Liver (tissue), 9 donors: ENCODE data around the gene HELZ2. TPM values are rescaled to one million over a fixed set of nuclear protein-coding genes. Genes with fewer than 3 reads are reported as not detected.

ENCODE experiments used
- DNase-seq: peaks from one replicate; pipeline ENCODE4 v3.0.0-alpha.2; 2017; ENCODE audit warnings: low spot score
- H3K27ac ChIP-seq, 2 donors: one replicate each; pipeline ENCODE4 v1.7.0; 2013; ENCODE audit warnings: inconsistent platforms in 2 of 2, low read length in 2 of 2, control low read depth in 1 of 2, low read depth in 1 of 2, mild to moderate bottlenecking in 1 of 2
- H3K27me3 ChIP-seq, 4 donors: one replicate each; pipeline versions ENCODE4 v1.6.1 to v1.7.0; 2013; ENCODE audit warnings: low read length in 3 of 4, inconsistent platforms in 1 of 4, mild to moderate bottlenecking in 1 of 4, moderate library complexity in 1 of 4; ENCODE audit not compliant: control insufficient read depth in 4 of 4, insufficient read depth in 4 of 4
- H3K36me3 ChIP-seq, 4 donors: one replicate each; pipeline versions ENCODE4 v1.6.1 to v1.7.0; 2013; ENCODE audit warnings: low read length in 3 of 4, mild to moderate bottlenecking in 3 of 4, low read depth in 1 of 4, moderate library complexity in 1 of 4; ENCODE audit not compliant: control insufficient read depth in 4 of 4, insufficient read depth in 3 of 4
- H3K4me1 ChIP-seq, 4 donors: one replicate each; pipeline versions ENCODE4 v1.6.1 to v1.7.0; 2013; ENCODE audit warnings: low read length in 3 of 4, mild to moderate bottlenecking in 3 of 4, moderate library complexity in 1 of 4; ENCODE audit not compliant: control insufficient read depth in 4 of 4, insufficient read depth in 4 of 4
- H3K4me3 ChIP-seq, 3 donors: one replicate each; pipeline versions ENCODE4 v1.6.1 to v1.7.0; 2013; ENCODE audit warnings: low read length in 3 of 3, control low read depth in 1 of 3, low read depth in 1 of 3, mild to moderate bottlenecking in 1 of 3
- H3K9ac ChIP-seq, 2 donors: one replicate each; pipeline ENCODE4 v1.7.0; 2013; ENCODE audit warnings: low read length in 2 of 2, mild to moderate bottlenecking in 2 of 2, moderate library complexity in 2 of 2, control low read depth in 1 of 2, low read depth in 1 of 2
- H3K9me3 ChIP-seq, 4 donors: one replicate each; pipeline versions ENCODE4 v1.6.1 to v1.7.0; 2013; ENCODE audit warnings: low read length in 3 of 4; ENCODE audit not compliant: control insufficient read depth in 4 of 4
- EGR1 ChIP-seq, 2 donors: IDR thresholded peaks; 2 replicates each; pipeline ENCODE4 v1.6.1; 2016 to 2018; ENCODE audit warnings: antibody characterized with exemption in 2 of 2, low read depth in 2 of 2
- FOXA1 ChIP-seq: IDR thresholded peaks from 2 replicates; pipeline ENCODE4 v1.6.1; 2016; ENCODE audit warnings: antibody characterized with exemption
- GABPA ChIP-seq, 2 donors: IDR thresholded peaks in 1 of 2; conservative IDR thresholded peaks in 1 of 2; 2 replicates each; pipeline ENCODE4 v1.6.1; 2016; ENCODE audit warnings: antibody characterized with exemption in 2 of 2, mild to moderate bottlenecking in 1 of 2, moderate library complexity in 1 of 2
- HNF4A ChIP-seq, 2 donors: conservative IDR thresholded peaks; 2 replicates each; pipeline ENCODE4 v1.6.1; 2016; ENCODE audit warnings: antibody characterized with exemption in 2 of 2, mild to moderate bottlenecking in 2 of 2
- HNF4G ChIP-seq: IDR thresholded peaks from 2 replicates; pipeline ENCODE4 v1.6.1; 2016; ENCODE audit warnings: antibody characterized with exemption
- JUND ChIP-seq, 2 donors: IDR thresholded peaks; 2 replicates each; pipeline ENCODE4 v1.6.1; 2016; ENCODE audit warnings: antibody characterized with exemption in 2 of 2
- NR2F2 ChIP-seq: IDR thresholded peaks from 2 replicates; pipeline ENCODE4 v1.6.1; 2016; ENCODE audit warnings: antibody characterized with exemption
- RAD21 ChIP-seq, 2 donors: IDR thresholded peaks; 2 replicates each; pipeline ENCODE4 v1.6.1; 2016; ENCODE audit warnings: antibody characterized with exemption in 2 of 2, mild to moderate bottlenecking in 2 of 2
- RXRA ChIP-seq, 2 donors: IDR thresholded peaks; 2 replicates each; pipeline ENCODE4 v1.6.1; 2017 to 2018; ENCODE audit warnings: antibody characterized with exemption in 2 of 2, mild to moderate bottlenecking in 1 of 2
- SP1 ChIP-seq: IDR thresholded peaks from 2 replicates; pipeline ENCODE4 v1.6.1; 2018; ENCODE audit warnings: antibody characterized with exemption, mild to moderate bottlenecking
- TAF1 ChIP-seq: conservative IDR thresholded peaks from 2 replicates; pipeline ENCODE4 v1.6.1; 2016; ENCODE audit warnings: antibody characterized with exemption, mild to moderate bottlenecking
- WGBS: extraction: QIAGEN DNeasy Blood & Tissue Kit; methylation state at CpG from one replicate; pipeline ENCODE4 v1.1.7; 2013; 5-methylcytosine and 5-hydroxymethylcytosine counted together
- polyA plus RNA-seq, 2 donors: library from polyadenylated mRNA; stranded (reverse) in 1 of 2; unstranded in 1 of 2; fragments of 200-250 nt in 1 of 2; fragments of >200 nt in 1 of 2; fragmentation: Nextera tagmentation in 1 of 2; extraction: Ambion mirVana in 1 of 2; gene quantifications; one replicate each; pipeline versions ENCODE4 v1.2.1 to v1.2.3, GENCODE V29; 2013 to 2015
- total RNA-seq, 2 donors: library from RNA; depleted of rRNA; stranded (reverse); fragments of >200 nt; gene quantifications; one replicate each; pipeline ENCODE4 v1.2.3, GENCODE V29; 2014
- TF ChIP-seq, protein P1 (sequence below): IDR thresholded peaks from 2 replicates; pipeline ENCODE4 v1.6.1; 2016; ENCODE audit warnings: antibody characterized with exemption
- TF ChIP-seq, protein P2 (sequence below): IDR thresholded peaks from 2 replicates; pipeline ENCODE4 v1.6.1; 2016; ENCODE audit warnings: antibody characterized with exemption
- TF ChIP-seq, protein P3 (sequence below): fragments of 150-350 bp; IDR thresholded peaks from 2 replicates; pipeline ENCODE4 v1.5.1; 2017; ENCODE audit warnings: improper control_type of control experiment, low read depth, low read length; ENCODE audit not compliant: missing input control
- TF ChIP-seq, protein P4 (sequence below): IDR thresholded peaks from 2 replicates; pipeline ENCODE4 v1.6.1; 2016; ENCODE audit warnings: antibody characterized with exemption
- TF ChIP-seq, protein P5 (sequence below): IDR thresholded peaks from 2 replicates; pipeline ENCODE4 v1.6.1; 2016; ENCODE audit warnings: antibody characterized with exemption, mild to moderate bottlenecking
- donor health status: healthy.
- donor health status: healthy.
- donor health status: healthy.
- donor health status: healthy.
- donor health status: healthy.

Gene HELZ2
- total and polyA plus RNA-seq, 4 donors = 3.7 to 26.6 (median 15.5) TPM

DNA sequence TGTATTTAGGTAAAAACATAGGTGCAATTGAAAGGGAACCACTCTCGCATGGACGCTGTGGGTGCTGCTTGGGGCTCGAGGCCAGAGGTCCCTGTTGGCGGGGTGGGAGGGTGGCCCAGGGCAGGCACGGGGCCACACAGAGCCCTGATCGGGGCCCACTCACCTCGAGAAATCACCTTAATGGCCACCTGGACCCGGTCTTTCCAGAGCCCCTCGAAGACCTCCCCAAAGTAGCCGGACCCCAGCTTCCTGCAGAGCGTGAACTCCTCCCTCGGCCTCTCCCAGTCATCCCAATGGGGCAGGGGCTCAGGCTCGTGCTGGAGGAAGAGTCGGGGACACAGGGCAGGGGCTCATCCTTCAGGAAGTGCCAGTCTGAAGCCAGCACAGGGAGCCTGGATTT, 40.7 kb downstream of the HELZ2 start:
- no peak for DNase-seq
- Histone ChIP-seq H3K4me3 (no peak overlapping the region), H3K9me3 (no peaks in the 10 kb centered on the region), H3K27me3 (no peaks in the 10 kb centered on the region), H3K27ac (no peak overlapping the region), H3K36me3 (no peaks in the 10 kb centered on the region), H3K4me1 (peaks cover 10 to 28% (median 21%) of the 10 kb centered on the region in 4 donors), H3K9ac (no peak overlapping the region)
- 89% methylated on average over 14 of the region's 14 CpGs for WGBS
- TF ChIP-seq HNF4G (no peak), JUND (IDR thresholded peaks at IDR 0.05) (no peak), NR2F2 (no peak), RXRA (IDR thresholded peaks at IDR 0.05) (no peak), GABPA (IDR thresholded peaks at IDR 0.05 in 1 of 2, conservative IDR thresholded peaks at IDR 0.05 in 1 of 2) (no peak), RAD21 (IDR thresholded peaks at IDR 0.05) (no peak)

DNA sequence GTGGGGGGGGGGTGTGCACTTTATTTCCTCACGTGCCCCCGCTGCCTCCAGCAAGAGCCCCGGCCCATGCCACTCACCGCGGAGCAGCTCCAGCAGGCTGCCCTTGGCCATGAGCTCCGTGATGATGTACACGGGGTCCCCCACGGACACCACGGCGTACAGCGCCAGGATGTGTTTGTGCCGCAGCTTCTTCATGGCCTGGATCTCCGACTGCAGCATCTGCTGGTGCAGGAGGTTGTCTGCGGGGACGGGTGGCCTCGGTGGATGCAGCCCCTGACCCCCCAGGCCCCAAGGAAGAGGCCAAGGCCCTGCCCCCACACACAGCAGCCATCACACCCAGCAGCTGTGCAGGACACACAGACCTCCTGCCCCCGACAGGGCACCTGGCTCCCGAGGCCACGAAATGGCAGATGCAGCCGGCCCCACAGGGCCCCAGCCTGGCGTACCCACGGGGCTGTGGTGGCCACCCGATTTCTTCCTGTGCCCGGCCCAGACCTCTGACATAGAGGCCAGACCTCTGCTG, 41.5 kb downstream of the HELZ2 start:
- Histone ChIP-seq H3K9ac (no peak overlapping the region), H3K4me3 (no peak overlapping the region), H3K36me3 (no peaks in the 10 kb centered on the region), H3K27me3 (no peaks in the 10 kb centered on the region), H3K27ac (no peak overlapping the region), H3K4me1 (peaks cover 10 to 25% (median 18%) of the 10 kb centered on the region in 4 donors), H3K9me3 (no peaks in the 10 kb centered on the region)
- TF ChIP-seq FOXA1 (no peak), SP1 (no peak), HNF4G (no peak), RAD21 (IDR thresholded peaks at IDR 0.05) (no peak), EGR1 (IDR thresholded peaks at IDR 0.05; ENCODE audit: low read depth in 2 of 2) (no peak), HNF4A (conservative IDR thresholded peaks at IDR 0.05) (no peak), GABPA (IDR thresholded peaks at IDR 0.05 in 1 of 2, conservative IDR thresholded peaks at IDR 0.05 in 1 of 2) (no peak)
- TF ChIP-seq, protein P1, sequence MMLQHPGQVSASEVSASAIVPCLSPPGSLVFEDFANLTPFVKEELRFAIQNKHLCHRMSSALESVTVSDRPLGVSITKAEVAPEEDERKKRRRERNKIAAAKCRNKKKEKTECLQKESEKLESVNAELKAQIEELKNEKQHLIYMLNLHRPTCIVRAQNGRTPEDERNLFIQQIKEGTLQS = no peak
- TF ChIP-seq, protein P2, sequence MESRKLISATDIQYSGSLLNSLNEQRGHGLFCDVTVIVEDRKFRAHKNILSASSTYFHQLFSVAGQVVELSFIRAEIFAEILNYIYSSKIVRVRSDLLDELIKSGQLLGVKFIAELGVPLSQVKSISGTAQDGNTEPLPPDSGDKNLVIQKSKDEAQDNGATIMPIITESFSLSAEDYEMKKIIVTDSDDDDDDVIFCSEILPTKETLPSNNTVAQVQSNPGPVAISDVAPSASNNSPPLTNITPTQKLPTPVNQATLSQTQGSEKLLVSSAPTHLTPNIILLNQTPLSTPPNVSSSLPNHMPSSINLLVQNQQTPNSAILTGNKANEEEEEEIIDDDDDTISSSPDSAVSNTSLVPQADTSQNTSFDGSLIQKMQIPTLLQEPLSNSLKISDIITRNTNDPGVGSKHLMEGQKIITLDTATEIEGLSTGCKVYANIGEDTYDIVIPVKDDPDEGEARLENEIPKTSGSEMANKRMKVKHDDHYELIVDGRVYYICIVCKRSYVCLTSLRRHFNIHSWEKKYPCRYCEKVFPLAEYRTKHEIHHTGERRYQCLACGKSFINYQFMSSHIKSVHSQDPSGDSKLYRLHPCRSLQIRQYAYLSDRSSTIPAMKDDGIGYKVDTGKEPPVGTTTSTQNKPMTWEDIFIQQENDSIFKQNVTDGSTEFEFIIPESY = no peak
- TF ChIP-seq, protein P3, sequence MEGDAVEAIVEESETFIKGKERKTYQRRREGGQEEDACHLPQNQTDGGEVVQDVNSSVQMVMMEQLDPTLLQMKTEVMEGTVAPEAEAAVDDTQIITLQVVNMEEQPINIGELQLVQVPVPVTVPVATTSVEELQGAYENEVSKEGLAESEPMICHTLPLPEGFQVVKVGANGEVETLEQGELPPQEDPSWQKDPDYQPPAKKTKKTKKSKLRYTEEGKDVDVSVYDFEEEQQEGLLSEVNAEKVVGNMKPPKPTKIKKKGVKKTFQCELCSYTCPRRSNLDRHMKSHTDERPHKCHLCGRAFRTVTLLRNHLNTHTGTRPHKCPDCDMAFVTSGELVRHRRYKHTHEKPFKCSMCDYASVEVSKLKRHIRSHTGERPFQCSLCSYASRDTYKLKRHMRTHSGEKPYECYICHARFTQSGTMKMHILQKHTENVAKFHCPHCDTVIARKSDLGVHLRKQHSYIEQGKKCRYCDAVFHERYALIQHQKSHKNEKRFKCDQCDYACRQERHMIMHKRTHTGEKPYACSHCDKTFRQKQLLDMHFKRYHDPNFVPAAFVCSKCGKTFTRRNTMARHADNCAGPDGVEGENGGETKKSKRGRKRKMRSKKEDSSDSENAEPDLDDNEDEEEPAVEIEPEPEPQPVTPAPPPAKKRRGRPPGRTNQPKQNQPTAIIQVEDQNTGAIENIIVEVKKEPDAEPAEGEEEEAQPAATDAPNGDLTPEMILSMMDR = no peak
- no peak for DNase-seq
- WGBS = 89% methylated on average over 24 of the region's 24 CpGs

DNA sequence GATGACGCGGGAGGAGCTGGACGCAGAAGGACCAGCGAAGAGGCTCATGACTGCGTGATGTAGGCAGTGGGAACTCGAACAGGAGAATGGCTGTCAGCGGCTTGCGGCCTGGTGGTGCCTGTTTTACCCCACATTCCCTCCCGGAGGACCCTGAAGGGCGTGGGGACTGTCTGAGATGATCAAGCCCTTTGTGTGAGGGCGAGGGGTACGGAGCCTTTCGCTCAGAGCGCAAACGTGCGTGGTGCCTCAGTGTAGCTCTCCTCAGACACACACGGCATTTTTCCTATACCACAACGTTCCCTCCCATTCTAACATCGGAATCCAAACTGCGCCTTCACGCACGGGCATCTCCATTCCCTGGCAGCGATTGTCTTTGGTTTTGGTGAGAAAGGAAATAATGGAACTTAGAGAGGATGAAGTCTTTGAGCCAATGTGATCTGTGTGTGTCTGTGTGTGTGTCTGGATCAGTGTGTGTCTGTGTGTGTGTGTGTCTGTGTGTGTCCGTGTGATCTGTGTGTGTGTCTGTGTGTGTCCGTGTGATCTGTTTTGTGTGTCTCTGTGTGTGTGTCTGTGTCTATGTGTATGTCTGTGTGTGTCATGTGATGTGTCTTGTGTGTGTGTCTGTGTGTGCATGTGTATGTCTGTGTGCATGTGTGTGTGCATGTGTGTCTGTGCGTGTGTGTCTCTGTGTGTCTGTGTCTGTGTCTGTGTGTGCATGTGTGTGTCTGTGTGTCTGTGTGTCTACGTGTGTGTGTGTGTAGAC, 42.2 kb downstream of the HELZ2 start:
- no peak overlapping the region for H3K4me3 ChIP-seq
- no peak for DNase-seq
- no peaks in the 10 kb centered on the region for H3K27me3 ChIP-seq
- H3K27ac ChIP-seq = no peak overlapping the region
- H3K4me1 ChIP-seq = peaks cover 5 to 19% (median 13%) of the 10 kb centered on the region in 4 donors
- H3K9ac ChIP-seq = no peak overlapping the region
- WGBS = 91% methylated on average over 27 of the region's 27 CpGs
- H3K36me3 ChIP-seq = no peaks in the 10 kb centered on the region
- no peaks in the 10 kb centered on the region for H3K9me3 ChIP-seq
- TF ChIP-seq, protein P4, sequence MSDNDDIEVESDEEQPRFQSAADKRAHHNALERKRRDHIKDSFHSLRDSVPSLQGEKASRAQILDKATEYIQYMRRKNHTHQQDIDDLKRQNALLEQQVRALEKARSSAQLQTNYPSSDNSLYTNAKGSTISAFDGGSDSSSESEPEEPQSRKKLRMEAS = no peak
- TF ChIP-seq GABPA (IDR thresholded peaks at IDR 0.05 in 1 of 2, conservative IDR thresholded peaks at IDR 0.05 in 1 of 2) (no peak), TAF1 (no peak), RAD21 (IDR thresholded peaks at IDR 0.05) (no peak), HNF4G (no peak), RXRA (IDR thresholded peaks at IDR 0.05) (no peak)
- TF ChIP-seq, protein P5, sequence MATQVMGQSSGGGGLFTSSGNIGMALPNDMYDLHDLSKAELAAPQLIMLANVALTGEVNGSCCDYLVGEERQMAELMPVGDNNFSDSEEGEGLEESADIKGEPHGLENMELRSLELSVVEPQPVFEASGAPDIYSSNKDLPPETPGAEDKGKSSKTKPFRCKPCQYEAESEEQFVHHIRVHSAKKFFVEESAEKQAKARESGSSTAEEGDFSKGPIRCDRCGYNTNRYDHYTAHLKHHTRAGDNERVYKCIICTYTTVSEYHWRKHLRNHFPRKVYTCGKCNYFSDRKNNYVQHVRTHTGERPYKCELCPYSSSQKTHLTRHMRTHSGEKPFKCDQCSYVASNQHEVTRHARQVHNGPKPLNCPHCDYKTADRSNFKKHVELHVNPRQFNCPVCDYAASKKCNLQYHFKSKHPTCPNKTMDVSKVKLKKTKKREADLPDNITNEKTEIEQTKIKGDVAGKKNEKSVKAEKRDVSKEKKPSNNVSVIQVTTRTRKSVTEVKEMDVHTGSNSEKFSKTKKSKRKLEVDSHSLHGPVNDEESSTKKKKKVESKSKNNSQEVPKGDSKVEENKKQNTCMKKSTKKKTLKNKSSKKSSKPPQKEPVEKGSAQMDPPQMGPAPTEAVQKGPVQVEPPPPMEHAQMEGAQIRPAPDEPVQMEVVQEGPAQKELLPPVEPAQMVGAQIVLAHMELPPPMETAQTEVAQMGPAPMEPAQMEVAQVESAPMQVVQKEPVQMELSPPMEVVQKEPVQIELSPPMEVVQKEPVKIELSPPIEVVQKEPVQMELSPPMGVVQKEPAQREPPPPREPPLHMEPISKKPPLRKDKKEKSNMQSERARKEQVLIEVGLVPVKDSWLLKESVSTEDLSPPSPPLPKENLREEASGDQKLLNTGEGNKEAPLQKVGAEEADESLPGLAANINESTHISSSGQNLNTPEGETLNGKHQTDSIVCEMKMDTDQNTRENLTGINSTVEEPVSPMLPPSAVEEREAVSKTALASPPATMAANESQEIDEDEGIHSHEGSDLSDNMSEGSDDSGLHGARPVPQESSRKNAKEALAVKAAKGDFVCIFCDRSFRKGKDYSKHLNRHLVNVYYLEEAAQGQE = no peak
- TF ChIP-seq, protein P2 = no peak
